ENCODE measurements around the gene SPECC1L.
A peak's percentile ranks its signal among the peaks of the same experiment; 100 is the strongest.

Gene SPECC1L

GRCh38 chr22:24367841-24368240 lies 97.2 kb downstream of the SPECC1L start:
- DNase-seq: no peak

- no peak for DNase-seq
These were observed 99.8 kb downstream of the SPECC1L start for GRCh38 chr22:24370401-24370800.

GRCh38 chr22:24376002-24376401 lies 105.4 kb downstream of the SPECC1L start:
- no peak for DNase-seq

- no peak for DNase-seq
These were observed 106.0 kb downstream of the SPECC1L start for GRCh38 chr22:24376586-24376985.

- peak; percentile 8 for DNase-seq
These were observed 108.9 kb downstream of the SPECC1L start for GRCh38 chr22:24379536-24379935.

- no peak for DNase-seq
These were observed 109.7 kb downstream of the SPECC1L start for GRCh38 chr22:24380220-24380904.

- no peak for DNase-seq
These were observed 110.2 kb downstream of the SPECC1L start for GRCh38 chr22:24380905-24381230.

GRCh38 chr22:24383061-24383460 lies 112.4 kb downstream of the SPECC1L start:
- DNase-seq: no peak

GRCh38 chr22:24384131-24384530 lies 113.5 kb downstream of the SPECC1L start:
- DNase-seq: no peak

GRCh38 chr22:24386937-24387471 lies 116.4 kb downstream of the SPECC1L start:
- DNase-seq: no peak

GRCh38 chr22:24389680-24390079 lies 119.0 kb downstream of the SPECC1L start:
- DNase-seq: no peak

- no peak for DNase-seq
These were observed 119.5 kb downstream of the SPECC1L start for GRCh38 chr22:24390156-24390555.

GRCh38 chr22:24390576-24390975 lies 119.9 kb downstream of the SPECC1L start:
- DNase-seq: no peak

- no peak for DNase-seq
These were observed 121.2 kb downstream of the SPECC1L start for GRCh38 chr22:24391836-24392217.

- no peak for DNase-seq
These were observed 121.7 kb downstream of the SPECC1L start for GRCh38 chr22:24392218-24392931.

- no peak for DNase-seq
These were observed 122.5 kb downstream of the SPECC1L start for GRCh38 chr22:24393012-24393559.

- DNase-seq: no peak
These were observed 123.2 kb downstream of the SPECC1L start for GRCh38 chr22:24393848-24394247.

GRCh38 chr22:24394254-24394653 lies 123.6 kb downstream of the SPECC1L start:
- no peak for DNase-seq

- no peak for DNase-seq
These were observed 127.8 kb downstream of the SPECC1L start for GRCh38 chr22:24398409-24398808.

- DNase-seq: no peak
These were observed 129.5 kb downstream of the SPECC1L start for GRCh38 chr22:24400034-24400725.

- peak; percentile 25 for DNase-seq
These were observed 130.3 kb downstream of the SPECC1L start for GRCh38 chr22:24400726-24401596.

GRCh38 chr22:24401931-24402367 lies 131.3 kb downstream of the SPECC1L start:
- no peak for DNase-seq
